GM12801 (cell line): Measurements from ENCODE around the gene SULF2.

Source experiments
- TF ChIP-seq, protein P1 (sequence below): IDR thresholded peaks from one replicate; pipeline ENCODE4 v1.5.1; 2011; ENCODE audit warnings: control low read depth; ENCODE audit not compliant: insufficient read length; ENCODE audit errors: extremely low read depth

The SULF2 gene

DNA sequence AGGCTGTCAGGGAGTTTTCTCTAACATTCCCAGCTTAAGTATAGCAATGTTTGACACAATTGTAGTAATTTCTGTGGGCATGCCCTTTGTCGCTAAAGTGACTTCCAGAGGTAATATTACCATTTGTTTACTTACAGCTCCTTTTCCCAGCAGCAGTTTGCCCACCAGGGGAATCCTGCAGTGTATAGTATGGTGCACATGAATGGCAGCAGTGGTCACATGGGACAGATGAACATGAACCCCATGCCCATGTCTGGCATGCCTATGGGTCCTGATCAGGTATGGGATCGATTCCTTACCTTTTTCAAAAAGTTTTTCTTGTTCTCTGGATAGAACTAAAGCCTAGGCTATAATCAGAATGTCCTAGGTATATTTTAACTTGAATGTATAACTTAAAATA, 132.5 kb downstream of the SULF2 start:
- TF ChIP-seq, protein P1, sequence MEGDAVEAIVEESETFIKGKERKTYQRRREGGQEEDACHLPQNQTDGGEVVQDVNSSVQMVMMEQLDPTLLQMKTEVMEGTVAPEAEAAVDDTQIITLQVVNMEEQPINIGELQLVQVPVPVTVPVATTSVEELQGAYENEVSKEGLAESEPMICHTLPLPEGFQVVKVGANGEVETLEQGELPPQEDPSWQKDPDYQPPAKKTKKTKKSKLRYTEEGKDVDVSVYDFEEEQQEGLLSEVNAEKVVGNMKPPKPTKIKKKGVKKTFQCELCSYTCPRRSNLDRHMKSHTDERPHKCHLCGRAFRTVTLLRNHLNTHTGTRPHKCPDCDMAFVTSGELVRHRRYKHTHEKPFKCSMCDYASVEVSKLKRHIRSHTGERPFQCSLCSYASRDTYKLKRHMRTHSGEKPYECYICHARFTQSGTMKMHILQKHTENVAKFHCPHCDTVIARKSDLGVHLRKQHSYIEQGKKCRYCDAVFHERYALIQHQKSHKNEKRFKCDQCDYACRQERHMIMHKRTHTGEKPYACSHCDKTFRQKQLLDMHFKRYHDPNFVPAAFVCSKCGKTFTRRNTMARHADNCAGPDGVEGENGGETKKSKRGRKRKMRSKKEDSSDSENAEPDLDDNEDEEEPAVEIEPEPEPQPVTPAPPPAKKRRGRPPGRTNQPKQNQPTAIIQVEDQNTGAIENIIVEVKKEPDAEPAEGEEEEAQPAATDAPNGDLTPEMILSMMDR: no peak

GRCh38 chr20:47652301-47652700, 133.0 kb downstream of the SULF2 start:
- TF ChIP-seq, protein P1: no peak

- TF ChIP-seq, protein P1: no peak
These were observed 136.3 kb downstream of the SULF2 start for GRCh38 chr20:47648943-47649342.

GRCh38 chr20:47647994-47648393, 137.3 kb downstream of the SULF2 start:
- TF ChIP-seq, protein P1: no peak

GRCh38 chr20:47645632-47646031, 139.6 kb downstream of the SULF2 start:
- TF ChIP-seq, protein P1: no peak

DNA sequence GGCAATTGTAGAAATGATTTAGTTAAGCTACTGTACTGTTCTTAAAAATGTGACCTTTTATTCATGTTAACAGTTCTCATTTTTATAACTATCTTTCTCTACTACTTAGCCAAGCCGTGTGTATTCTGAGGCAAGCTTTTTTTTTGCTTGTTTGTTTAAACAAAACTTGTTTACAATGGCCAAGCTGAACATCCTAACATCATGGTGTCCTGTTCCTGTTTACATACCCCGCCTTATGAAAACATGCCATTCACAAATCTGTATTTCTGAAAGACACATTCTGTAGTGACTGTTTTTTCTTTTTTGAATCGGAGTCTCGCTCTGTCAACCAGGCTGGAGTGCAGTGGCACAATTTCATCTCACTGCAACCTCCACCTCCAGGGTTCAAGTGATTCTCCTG, 142.7 kb downstream of the SULF2 start:
- TF ChIP-seq, protein P1: no peak

- TF ChIP-seq, protein P1: no peak
These were observed 143.2 kb downstream of the SULF2 start for GRCh38 chr20:47642118-47642517.

DNA sequence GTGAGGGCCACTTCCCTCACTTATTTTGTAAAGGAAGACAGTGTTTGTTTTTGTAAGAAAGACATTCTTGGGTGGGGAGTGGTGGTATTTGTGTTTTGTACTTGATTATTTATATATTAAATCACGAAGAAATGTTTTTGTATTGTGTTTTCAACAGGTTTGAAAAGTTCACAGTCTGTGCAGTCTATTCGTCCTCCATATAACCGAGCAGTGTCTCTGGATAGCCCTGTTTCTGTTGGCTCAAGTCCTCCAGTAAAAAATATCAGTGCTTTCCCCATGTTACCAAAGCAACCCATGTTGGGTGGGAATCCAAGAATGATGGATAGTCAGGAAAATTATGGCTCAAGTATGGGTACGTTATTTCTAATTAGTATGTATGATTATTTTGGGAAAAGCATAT, 146.4 kb downstream of the SULF2 start:
- TF ChIP-seq, protein P1: no peak
